GM19455 (cell line): Measurements from ENCODE around the gene STYXL1.
"Not testable (repeated sequence)": the region's sequence is repeated elsewhere in the genome, so short reads cannot be mapped to it uniquely, and the experiment has no call there.

Experiments
- ATAC-seq: cut with Tn5 transposase; IDR thresholded peaks from one replicate; pipeline ENCODE4 v1.9.1; 2021; ENCODE audit not compliant: unreplicated experiment

The STYXL1 gene

DNA sequence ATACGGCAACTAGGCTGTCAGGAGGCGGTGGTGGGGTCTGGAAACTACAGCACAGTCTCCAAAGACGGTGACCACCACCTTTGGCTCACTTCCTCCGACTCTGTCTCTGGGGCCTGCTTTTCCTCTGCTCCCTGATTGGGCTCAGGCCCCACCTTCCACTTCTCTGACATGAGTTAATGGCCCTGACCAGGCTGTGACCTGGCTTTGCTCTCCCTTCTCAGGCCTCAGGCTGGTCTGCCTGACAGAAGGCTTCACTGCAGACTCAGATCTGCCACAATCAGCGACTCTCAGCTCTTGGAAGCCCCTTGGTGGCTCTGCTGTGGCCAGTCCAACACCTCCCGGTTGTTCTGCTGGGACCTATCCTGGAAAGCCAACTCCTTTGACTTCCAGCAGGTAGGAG lies 7.7 kb downstream of the STYXL1 start:
- ATAC-seq: no peak

- no peak for ATAC-seq
Measured at GRCh38 chr7:76037310-76037709, 10.5 kb downstream of the STYXL1 start.

DNA sequence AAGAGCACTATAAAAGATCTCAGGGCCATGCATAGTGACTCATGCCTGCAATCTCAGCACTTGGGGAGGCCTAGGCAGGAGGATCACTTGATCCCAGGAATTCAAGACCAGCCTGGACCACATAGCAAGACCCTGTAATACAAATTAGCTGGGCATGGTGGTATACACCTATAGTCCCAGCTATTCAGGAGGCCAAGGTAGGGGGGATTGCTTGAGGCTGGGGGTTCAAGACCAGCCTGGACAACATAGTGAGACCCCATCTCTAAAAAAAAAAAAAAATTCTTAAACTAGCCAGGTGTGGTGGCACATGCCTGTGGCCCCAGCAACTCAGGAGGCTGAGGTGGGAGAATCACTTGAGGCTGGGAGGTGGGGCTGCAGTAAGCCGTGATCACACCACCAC lies 15.8 kb downstream of the STYXL1 start:
- no peak for ATAC-seq

DNA sequence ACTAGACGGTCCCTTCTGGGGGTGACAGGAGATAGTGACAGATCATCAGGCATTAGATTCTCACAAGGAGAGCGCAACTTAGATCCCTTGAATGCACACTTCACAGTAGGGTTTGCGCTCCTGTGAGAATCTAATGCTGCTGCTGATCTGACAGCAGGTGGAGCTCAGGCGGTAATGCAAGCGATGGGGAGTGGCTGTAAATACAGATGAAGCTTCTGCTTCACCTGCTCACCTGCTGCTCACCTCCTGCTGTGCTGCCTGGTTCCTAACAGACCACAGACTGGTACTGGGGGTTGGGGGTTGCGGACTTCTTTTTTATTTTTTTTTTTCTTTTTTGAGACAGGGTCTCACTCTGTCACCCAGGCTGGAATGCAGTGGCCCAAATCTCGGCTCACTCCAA lies 18.1 kb downstream of the STYXL1 start:
- not testable (repeated sequence) for ATAC-seq

GRCh38 chr7:76023002-76023401 lies 24.8 kb downstream of the STYXL1 start:
- no peak for ATAC-seq

DNA sequence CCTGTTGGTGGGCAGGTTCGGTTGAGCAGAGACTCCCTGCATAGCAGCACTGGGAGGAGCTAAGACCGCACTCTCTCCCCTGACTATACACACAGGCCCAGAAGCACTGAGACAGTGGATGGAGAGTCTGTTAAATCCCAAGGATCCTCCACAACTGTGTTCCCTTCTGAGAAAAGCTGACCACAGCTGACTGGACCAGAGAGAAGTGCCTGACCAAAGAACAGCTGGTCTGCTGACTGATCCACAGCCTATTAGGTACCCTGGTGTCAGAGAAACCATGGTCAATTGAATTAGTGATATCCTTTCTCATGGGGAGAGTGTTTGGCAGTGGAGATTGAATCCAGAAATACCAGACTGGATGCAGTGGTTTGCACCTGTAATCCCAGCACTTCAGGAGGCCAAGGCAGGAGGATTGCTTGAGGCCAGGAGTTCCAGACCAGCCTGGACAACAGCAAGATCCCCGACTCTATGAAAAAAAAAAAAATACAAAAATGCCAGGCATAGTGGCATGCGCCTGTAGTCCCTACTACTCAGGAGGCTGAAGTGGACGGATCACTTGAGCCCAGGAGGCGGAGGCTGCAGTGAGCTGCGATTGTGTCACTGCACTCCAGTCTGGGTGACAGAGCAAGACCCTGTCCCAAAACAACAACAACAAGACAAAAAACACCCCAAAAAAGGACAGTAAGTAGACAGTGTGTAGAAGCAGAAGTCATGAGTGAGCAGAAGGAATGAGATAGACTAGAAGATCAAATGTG lies 25.6 kb downstream of the STYXL1 start:
- ATAC-seq: no peak

DNA sequence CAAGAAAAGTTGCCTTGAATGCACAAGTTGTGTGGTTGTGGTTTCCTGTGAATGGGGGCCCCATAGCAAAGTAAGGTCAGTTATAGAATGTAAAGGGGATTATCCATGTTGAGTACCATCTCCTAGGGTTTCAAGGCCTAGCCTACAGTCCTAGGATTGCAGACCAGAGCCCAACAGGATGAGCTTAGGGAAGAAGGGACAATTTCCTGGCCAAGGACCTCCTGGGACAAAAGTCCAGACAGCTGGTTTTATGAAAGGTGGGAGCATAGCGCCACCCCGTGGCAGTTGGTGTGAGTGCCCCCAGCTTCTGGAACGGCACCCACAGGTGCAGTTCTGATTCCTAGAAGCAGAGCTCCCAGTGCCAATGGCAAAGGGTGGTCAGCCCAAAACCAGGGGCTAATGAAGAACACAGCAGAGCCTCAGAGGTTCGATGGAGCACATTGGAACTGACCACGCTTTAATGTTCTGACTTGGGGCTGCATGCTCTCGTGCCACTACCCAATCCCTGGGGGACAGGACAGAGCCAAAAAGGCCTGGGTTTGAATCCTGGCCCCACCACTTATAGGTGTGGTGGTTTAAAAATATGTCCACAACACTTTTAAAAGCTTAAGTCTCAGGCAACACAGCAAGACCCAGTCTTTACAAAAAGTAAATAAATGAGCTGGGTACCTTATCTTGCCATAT lies 27.6 kb downstream of the STYXL1 start:
- no peak for ATAC-seq

DNA sequence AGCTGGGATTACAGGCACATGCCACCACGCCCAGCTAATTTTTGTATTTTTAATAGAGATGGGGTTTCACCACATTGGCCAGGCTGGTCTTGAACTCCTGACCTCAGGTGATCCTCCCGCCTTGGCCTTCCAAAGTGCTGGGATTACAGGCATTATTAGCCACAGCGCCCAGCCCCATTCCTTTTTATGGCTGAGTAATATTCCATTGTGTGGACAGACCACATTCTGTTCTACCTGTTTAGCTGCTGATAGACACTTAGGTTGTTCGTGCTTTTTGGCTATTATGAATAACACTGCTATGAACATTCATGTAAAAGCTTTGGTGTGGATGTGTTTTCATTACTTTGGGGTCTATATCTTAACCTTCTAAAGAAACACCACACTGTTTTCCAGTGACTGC lies 29.3 kb downstream of the STYXL1 start:
- not testable (repeated sequence) for ATAC-seq

GRCh38 chr7:76016191-76016947 lies 31.4 kb downstream of the STYXL1 start:
- no peak for ATAC-seq

- no peak for ATAC-seq
Measured at GRCh38 chr7:76011442-76011861, 36.3 kb downstream of the STYXL1 start.

- no peak for ATAC-seq
Measured at GRCh38 chr7:76009672-76010600, 37.9 kb downstream of the STYXL1 start.

- no peak for ATAC-seq
Measured at GRCh38 chr7:76008156-76008687, 39.6 kb downstream of the STYXL1 start.

DNA sequence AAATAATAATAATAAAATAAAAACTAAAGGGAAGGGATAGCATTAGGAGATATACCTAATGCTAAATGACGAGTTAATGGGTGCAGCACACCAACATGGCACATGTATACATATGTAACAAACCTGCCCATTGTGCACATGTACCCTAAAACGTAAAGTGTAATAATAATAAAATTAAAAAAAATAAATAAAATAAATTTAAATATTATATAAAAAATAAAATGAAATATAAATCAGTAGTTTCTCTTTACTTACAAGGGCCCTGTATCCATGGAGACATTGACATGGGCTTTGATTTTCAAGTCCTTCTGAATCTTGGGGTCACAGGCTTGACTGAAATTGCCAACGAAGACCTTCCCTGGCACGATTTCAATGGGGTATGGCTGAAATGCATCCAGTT lies 42.8 kb downstream of the STYXL1 start:
- ATAC-seq: not testable (repeated sequence)

DNA sequence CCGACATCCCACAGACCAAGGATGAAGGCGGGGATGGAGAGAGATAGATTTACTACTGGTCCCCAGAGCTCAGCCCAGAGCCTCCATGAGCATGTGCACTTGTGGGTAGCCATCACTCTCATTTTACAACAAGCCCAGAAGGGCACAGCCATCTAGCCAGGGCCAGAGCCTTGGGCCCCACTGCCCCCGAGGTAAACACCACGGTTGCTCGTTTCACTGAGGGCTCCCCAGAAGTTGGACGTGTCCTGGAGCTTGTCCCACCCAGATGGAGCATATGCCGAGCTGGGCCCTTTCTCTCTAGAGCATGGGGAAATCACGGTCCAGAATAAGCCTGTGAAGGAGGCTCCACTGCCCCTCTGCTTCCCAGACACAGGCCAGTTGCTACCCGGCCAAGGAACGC lies 44.4 kb downstream of the STYXL1 start:
- no peak for ATAC-seq

DNA sequence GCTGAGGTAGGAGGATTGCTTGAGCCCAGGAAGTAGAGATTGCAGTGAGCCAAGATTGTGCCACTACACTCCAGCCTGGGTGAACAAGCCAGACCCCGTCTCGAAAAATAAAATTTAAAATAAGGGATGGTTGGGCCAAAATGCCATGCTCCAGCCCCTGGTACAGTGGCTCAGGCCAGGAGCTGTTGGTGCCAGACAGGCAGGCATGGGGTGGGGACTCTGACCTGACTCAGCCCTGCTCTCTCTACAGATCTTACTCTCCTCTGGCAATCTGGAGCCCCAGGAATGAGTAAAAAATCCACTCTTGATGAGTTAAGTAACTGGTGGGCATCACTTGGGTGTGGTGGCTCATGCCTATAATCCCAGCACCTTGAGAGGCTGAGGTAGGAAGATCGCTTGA lies 45.0 kb downstream of the STYXL1 start:
- no peak for ATAC-seq

- ATAC-seq: no peak
Measured at GRCh38 chr7:76002139-76002538, 45.7 kb downstream of the STYXL1 start.

GRCh38 chr7:76000566-76000965 lies 47.2 kb downstream of the STYXL1 start:
- ATAC-seq: no peak

GRCh38 chr7:75998038-75998437 lies 49.8 kb downstream of the STYXL1 start:
- no peak for ATAC-seq

DNA sequence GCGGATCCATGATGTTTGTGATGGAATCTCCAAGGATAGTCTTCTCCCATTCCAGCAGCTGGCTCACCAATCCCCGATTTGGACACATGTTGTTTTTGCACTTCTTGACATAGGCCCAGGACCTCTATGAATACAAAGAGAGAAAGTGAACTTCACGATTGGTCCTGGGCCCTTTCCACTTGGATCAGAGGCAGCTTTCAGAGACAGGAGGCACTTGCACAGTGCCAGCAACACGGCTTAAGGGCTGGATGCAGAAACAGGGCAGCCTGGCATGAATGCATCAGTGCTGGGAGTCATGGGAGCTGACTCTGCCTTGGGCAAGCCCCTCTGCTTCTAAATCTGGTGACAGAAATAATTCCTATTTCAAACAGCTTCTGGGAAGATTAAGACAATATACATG lies 51.3 kb downstream of the STYXL1 start:
- no peak for ATAC-seq

- ATAC-seq: no peak
Measured at GRCh38 chr7:75995996-75996395, 51.8 kb downstream of the STYXL1 start.

DNA sequence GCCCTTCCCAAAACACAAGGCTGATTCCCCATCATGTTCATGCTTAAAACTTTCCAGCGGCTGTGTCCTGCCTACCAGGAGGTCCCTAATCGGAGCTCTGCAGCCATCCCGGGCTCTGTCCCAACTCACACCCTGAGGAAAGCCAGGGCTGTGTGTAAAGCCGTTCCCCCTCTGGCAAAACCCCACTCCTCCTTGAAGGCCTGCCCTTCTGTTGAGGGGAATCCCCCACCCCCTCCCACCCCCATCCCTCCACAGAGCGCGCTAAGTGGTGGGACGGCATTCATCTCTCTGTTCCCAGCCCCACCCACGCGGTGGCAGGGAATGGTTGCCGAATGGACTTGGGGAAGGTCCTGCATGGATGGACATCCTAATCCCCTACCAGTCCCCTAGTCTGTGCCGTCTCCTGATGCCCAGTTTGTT lies 52.7 kb downstream of the STYXL1 start:
- ATAC-seq: no peak
